K562 (cell line): ENCODE data around the gene TBC1D1. TPM values are rescaled to one million over a fixed set of nuclear protein-coding genes. Genes with fewer than 3 reads are reported as not detected.

Experiments
- ATAC-seq: fragments of 200-7000 bp; cut with Tn5 transposase; 3 replicates; pipeline ENCODE4 v1.9.1; 2020; ENCODE audit warnings: moderate library complexity
- BruUV-seq: library from RNA; stranded (reverse); fragments of 400-500 nt; replicated peaks from 2 replicates; lab custom pipeline; 2021; lab: Mats Ljungman, UMichigan
- CTCF ChIA-PET: fragments of 300-600 bp; formaldehyde crosslinking; extraction: SDS; loops from one replicate; lab custom pipeline; 2021; ENCODE audit warnings: low intra/inter-chr PET ratio; lab: Yijun Ruan, JAX
- POLR2A ChIA-PET: fragments of 300-600, 350-650 bp; sonication (Branson Sonifier 250); formaldehyde crosslinking; extraction: SDS; loops from one replicate; lab custom pipeline; 2021; ENCODE audit warnings: antibody characterized with exemption, inconsistent platforms; lab: Yijun Ruan, JAX
- DNase-seq, 4 experiments: peaks; one replicate each; pipeline versions ENCODE4 v3.0.0 to v3.0.0-alpha.2; 2011 to 2018; ENCODE audit warnings: low spot score in 3 of 4, mixed read lengths in 3 of 4; ENCODE audit errors: extremely low read depth in 1 of 4
- FAIRE-seq: peaks from 2 replicates; lab custom pipeline; 2011; peaks lifted over from hg19 to GRCh38; lab: Jason Lieb, UNC
- H2AFZ ChIP-seq: 2 replicates; pipeline ENCODE4 v1.6.0; 2011; ENCODE audit warnings: low read depth, low read length, control low read depth, inconsistent platforms
- H3K27ac ChIP-seq: fragments of 200-600 bp; 3 replicates; pipeline ENCODE4 v1.8.0; 2011; ENCODE audit warnings: low read depth, mild to moderate bottlenecking, control low read depth, inconsistent platforms, low read length, moderate library complexity, mixed read lengths; ENCODE audit errors: extremely low read depth
- H3K27me3 ChIP-seq, 2 experiments: fragments of 300-600 bp in 1 of 2; 2 replicates in 1 of 2; 3 replicates in 1 of 2; pipeline versions ENCODE4 v1.6.0 to v1.8.0; 2011; ENCODE audit warnings: inconsistent platforms in 2 of 2, low read length in 2 of 2, mild to moderate bottlenecking in 1 of 2, mixed read lengths in 1 of 2, moderate library complexity in 1 of 2; ENCODE audit not compliant: control insufficient read depth in 2 of 2, insufficient read depth in 2 of 2
- H3K36me3 ChIP-seq: fragments of 300-600 bp; 3 replicates; pipeline ENCODE4 v1.8.0; 2011; ENCODE audit warnings: mild to moderate bottlenecking, low read length, inconsistent platforms; ENCODE audit not compliant: control insufficient read depth, insufficient read depth
- H3K4me1 ChIP-seq, 2 experiments: fragments of 200-600 bp in 1 of 2; replicated peaks in 1 of 2; 2 replicates in 1 of 2; 3 replicates in 1 of 2; pipeline versions ENCODE4 v1.5.1 to v1.8.0; 2011; ENCODE audit warnings: inconsistent platforms in 2 of 2, low read length in 2 of 2, mild to moderate bottlenecking in 1 of 2, mixed read lengths in 1 of 2, moderate library complexity in 1 of 2; ENCODE audit not compliant: control insufficient read depth in 2 of 2, insufficient read depth in 2 of 2
- H3K4me2 ChIP-seq: 2 replicates; pipeline ENCODE4 v1.6.1; 2011; ENCODE audit warnings: low read length, control low read depth, inconsistent platforms, mixed read lengths; ENCODE audit not compliant: insufficient read depth
- H3K4me3 ChIP-seq: fragments of 200-600 bp; sonication (generic), shearing (Covaris generic); 2 replicates; pipeline ENCODE4 v1.5.1; 2016; ENCODE audit warnings: control low read depth, inconsistent platforms
- H3K79me2 ChIP-seq: fragments of 200-600 bp; 3 replicates; pipeline ENCODE4 v1.8.0; 2011; ENCODE audit warnings: low read length, inconsistent platforms; ENCODE audit not compliant: control insufficient read depth, insufficient read depth
- H3K9ac ChIP-seq, 2 experiments: 2 replicates each; pipeline versions ENCODE4 v1.6.0 to v1.6.1; 2011; ENCODE audit warnings: low read depth in 2 of 2, low read length in 2 of 2, control low read depth in 1 of 2, inconsistent platforms in 1 of 2, mild to moderate bottlenecking in 1 of 2, mixed read lengths in 1 of 2; ENCODE audit not compliant: insufficient read depth in 1 of 2
- H3K9me1 ChIP-seq: one replicate; pipeline ENCODE4 v1.6.0; 2011; ENCODE audit warnings: inconsistent platforms, mild to moderate bottlenecking, low read length, moderate library complexity; ENCODE audit not compliant: control insufficient read depth, insufficient read depth
- H3K9me3 ChIP-seq: replicated peaks from 2 replicates; pipeline ENCODE4 v1.5.1; 2011; ENCODE audit warnings: low read depth, low read length, inconsistent platforms; ENCODE audit not compliant: control insufficient read depth, insufficient read depth
- H4K20me1 ChIP-seq: replicated peaks from 2 replicates; pipeline ENCODE4 v1.6.1; 2011; ENCODE audit warnings: low read length, inconsistent platforms, mixed read lengths; ENCODE audit not compliant: control insufficient read depth, insufficient read depth
- PRMT5 ChIP-seq: sonication (generic); formaldehyde crosslinking; IDR thresholded peaks from 2 replicates; pipeline ENCODE4 v1.5.0; 2020; ENCODE audit warnings: missing genetic modification reagents
- RBM39 ChIP-seq: fragments of 200-400 bp; formaldehyde crosslinking; optimal IDR thresholded peaks from 2 replicates; pipeline ENCODE3; 2018; ENCODE audit warnings: low read depth, low read length
- SAFB2 ChIP-seq: fragments of 200-400 bp; formaldehyde crosslinking; IDR thresholded peaks from 2 replicates; pipeline ENCODE4 v1.6.1; 2018; ENCODE audit warnings: borderline replicate concordance, low read length, low read depth, moderate library complexity; ENCODE audit not compliant: severe bottlenecking
- SIN3A ChIP-seq, 2 experiments: fragments of 150-350 bp in 1 of 2; IDR thresholded peaks; 2 replicates each; pipeline ENCODE4 v1.6.1; 2011 to 2016; ENCODE audit warnings: borderline replicate concordance in 2 of 2, low read depth in 2 of 2, low read length in 2 of 2, mild to moderate bottlenecking in 2 of 2, moderate library complexity in 2 of 2; ENCODE audit not compliant: control insufficient read depth in 1 of 2
- TCF7L2 ChIP-seq: fragments of 150-350 bp; IDR thresholded peaks from 2 replicates; pipeline ENCODE4 v1.6.1; 2016; ENCODE audit warnings: low read depth, mild to moderate bottlenecking, low read length, moderate library complexity
- ZNF76 ChIP-seq: fragments of 250-450 bp; sonication (Bioruptor Pico); IDR thresholded peaks from 2 replicates; pipeline ENCODE4 v1.4.0; 2020; ENCODE audit warnings: mild to moderate bottlenecking, moderate library complexity, borderline replicate concordance
- WGBS: fragments of 100-300 bp; shearing (Covaris generic); methylation state at CpG from one replicate; pipeline ENCODE4 v1.1.6; 2016; ENCODE audit warnings: low coverage, mixed read lengths; ENCODE audit not compliant: insufficient coverage; ENCODE audit errors: missing lambda C conversion rate; 5-methylcytosine and 5-hydroxymethylcytosine counted together
- in situ Hi-C: fragments of 300-500 bp; cut with MboI; formaldehyde crosslinking; loops from 4 replicates; pipeline ENCODE4 v1.15.0; 2018; ENCODE audit warnings: inconsistent platforms, mixed read lengths
- intact Hi-C: fragments of 100-400 bp; cut with micrococcal nuclease; formaldehyde crosslinking; loops from 2 replicates; pipeline ENCODE4 v1.14.2; 2022
- polyA plus RNA-seq, 8 experiments: library from polyadenylated mRNA; depleted of rRNA in 4 of 8; stranded (reverse) in 5 of 8; unstranded in 3 of 8; fragments of >200 nt; fragmentation: Nextera tagmentation in 2 of 8; fragmentation: Illumina TruSeq in 1 of 8; extraction: Ambion mirVana in 2 of 8; extraction: Trizol in 1 of 8; gene quantifications; 2 replicates each; pipeline versions ENCODE4 v1.2.1 to v1.2.3, GENCODE V29; 2011 to 2014; ENCODE audit warnings: inconsistent platforms in 1 of 8, missing spikeins in 1 of 8
- total RNA-seq, 7 experiments: library from RNA; depleted of rRNA in 6 of 7; stranded (reverse); fragments of >200 nt in 6 of 7; fragmentation: Illumina TruSeq in 2 of 7; extraction: Trizol in 2 of 7; gene quantifications; 2 replicates each; pipeline versions ENCODE4 v1.2.1 to v1.2.3, GENCODE V29; 2011 to 2021; ENCODE audit warnings: low replicate concordance in 1 of 7

The TBC1D1 gene
- total and polyA plus RNA-seq, 9 of the 15 experiments (the other 6 are each of a cell fraction or from before 2014, with no cell fraction given), result 0.59 to 14.2 (median 8.8) TPM

DNA sequence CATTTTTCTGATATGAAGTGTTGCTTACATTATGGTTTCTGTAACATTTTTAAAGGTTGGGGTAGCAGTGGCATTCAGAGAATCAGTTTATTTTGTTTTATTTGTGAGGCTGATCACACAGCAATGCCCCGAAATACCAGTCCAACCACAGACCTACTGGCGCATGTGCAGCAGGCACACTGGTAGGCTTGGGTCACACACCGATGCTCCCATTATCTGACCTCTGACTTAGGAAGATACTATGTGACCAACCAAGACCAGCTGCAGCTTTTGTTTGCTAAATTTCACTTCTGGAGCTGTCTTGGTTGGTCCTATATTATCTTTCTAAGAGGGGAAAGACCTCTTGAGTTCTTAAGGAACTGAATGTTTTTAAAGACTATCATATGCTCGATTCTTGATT lies 45.7 kb upstream of the TBC1D1 start:
- intact Hi-C loops, result no loop called here
- ChIA-PET POLR2A (interaction anchor here (1.4 kb wide), 1 partner anchor 15 kb away, joined by 3 read pairs; no protein-coding TSS in a partner anchor), CTCF (no interaction called here)
- H3K4me3 ChIP-seq, result no peak overlapping the region
- H3K4me2 ChIP-seq, result no peak overlapping the region
- H4K20me1 ChIP-seq, result no peaks in the 10 kb centered on the region
- no peaks in the 10 kb centered on the region for H3K27me3 ChIP-seq
- H3K27ac ChIP-seq, result no peak overlapping the region
- H3K79me2 ChIP-seq, result no peaks in the 10 kb centered on the region
- in situ Hi-C loops, result no loop called here
- FAIRE-seq (no peak), ATAC-seq (no peak), DNase-seq (no peak)
- BruUV-seq, result no TSS peak
- H2AFZ ChIP-seq, result no peak overlapping the region
- WGBS, result 86% methylated on average over 4 of the region's 4 CpGs
- H3K36me3 ChIP-seq, result peaks cover 75% of the 10 kb centered on the region
- H3K9me3 ChIP-seq, result no peaks in the 10 kb centered on the region
- no peak overlapping the region for H3K9ac ChIP-seq
- no peaks in the 10 kb centered on the region for H3K9me1 ChIP-seq
- H3K4me1 ChIP-seq, result no peaks in the 10 kb centered on the region
- TF ChIP-seq SIN3A (IDR thresholded peaks at IDR 0.05; ENCODE audit: borderline replicate concordance in 2 of 2, control insufficient read depth in 1 of 2, low read depth in 2 of 2, low read length in 2 of 2) (no peak), ZNF76 (CRISPR knock-in tag) (no peak), RBM39 (no peak), TCF7L2 (no peak), SAFB2 (no peak), PRMT5 (CRISPR knock-in tag) (no peak)
